PC-3 (cell line): ENCODE measurements around the gene PFKM.

ENCODE experiments used
- EZH2 ChIP-seq: fragments of 300-600 bp; sonication (generic); IDR thresholded peaks from one replicate; pipeline ENCODE4 v1.6.1; 2017; ENCODE audit warnings: antibody characterized with exemption, mild to moderate bottlenecking, low read length; ENCODE audit not compliant: unreplicated experiment
- EZH2phosphoT487 ChIP-seq: fragments of 300-600 bp; sonication (generic); IDR thresholded peaks from 2 replicates; pipeline ENCODE4 v1.6.1; 2018; ENCODE audit warnings: mild to moderate bottlenecking, antibody characterized with exemption, low read length, borderline replicate concordance
- TF ChIP-seq, protein P1 (sequence below): fragments of 300-600 bp; sonication (generic); conservative IDR thresholded peaks from 2 replicates; pipeline ENCODE4 v1.5.1; 2017; ENCODE audit warnings: antibody characterized with exemption, low read depth, mild to moderate bottlenecking, low read length

DNA sequence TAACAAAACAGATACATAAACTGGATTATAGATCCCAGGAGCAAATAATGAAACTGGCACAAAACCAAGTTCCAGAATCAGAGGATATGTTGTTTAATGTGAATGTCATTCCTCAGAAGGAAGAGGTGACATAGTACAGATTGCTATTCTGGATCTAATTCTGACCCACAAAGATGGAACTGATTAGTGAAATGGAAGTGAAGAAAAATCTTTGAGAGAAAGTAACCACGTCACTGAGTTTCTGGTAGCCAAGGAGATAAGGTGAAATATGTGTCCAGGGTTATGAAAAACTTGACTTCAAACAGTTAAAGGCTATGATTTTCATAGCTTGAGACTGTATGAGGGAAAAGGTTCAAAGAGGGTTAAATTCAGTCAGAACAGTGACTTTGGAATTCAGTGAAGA is 75.6 kb downstream of the PFKM start:
- TF ChIP-seq, protein P1, sequence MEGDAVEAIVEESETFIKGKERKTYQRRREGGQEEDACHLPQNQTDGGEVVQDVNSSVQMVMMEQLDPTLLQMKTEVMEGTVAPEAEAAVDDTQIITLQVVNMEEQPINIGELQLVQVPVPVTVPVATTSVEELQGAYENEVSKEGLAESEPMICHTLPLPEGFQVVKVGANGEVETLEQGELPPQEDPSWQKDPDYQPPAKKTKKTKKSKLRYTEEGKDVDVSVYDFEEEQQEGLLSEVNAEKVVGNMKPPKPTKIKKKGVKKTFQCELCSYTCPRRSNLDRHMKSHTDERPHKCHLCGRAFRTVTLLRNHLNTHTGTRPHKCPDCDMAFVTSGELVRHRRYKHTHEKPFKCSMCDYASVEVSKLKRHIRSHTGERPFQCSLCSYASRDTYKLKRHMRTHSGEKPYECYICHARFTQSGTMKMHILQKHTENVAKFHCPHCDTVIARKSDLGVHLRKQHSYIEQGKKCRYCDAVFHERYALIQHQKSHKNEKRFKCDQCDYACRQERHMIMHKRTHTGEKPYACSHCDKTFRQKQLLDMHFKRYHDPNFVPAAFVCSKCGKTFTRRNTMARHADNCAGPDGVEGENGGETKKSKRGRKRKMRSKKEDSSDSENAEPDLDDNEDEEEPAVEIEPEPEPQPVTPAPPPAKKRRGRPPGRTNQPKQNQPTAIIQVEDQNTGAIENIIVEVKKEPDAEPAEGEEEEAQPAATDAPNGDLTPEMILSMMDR = no peak
- TF ChIP-seq EZH2 (no peak), EZH2phosphoT487 (no peak)
